HG02623 (cell line): ENCODE data around the gene CLDN15.

Experiments used
- ATAC-seq: cut with Tn5 transposase; IDR thresholded peaks from one replicate; pipeline ENCODE4 v1.9.1; 2021; ENCODE audit warnings: moderate library complexity; ENCODE audit not compliant: unreplicated experiment

Gene CLDN15

DNA sequence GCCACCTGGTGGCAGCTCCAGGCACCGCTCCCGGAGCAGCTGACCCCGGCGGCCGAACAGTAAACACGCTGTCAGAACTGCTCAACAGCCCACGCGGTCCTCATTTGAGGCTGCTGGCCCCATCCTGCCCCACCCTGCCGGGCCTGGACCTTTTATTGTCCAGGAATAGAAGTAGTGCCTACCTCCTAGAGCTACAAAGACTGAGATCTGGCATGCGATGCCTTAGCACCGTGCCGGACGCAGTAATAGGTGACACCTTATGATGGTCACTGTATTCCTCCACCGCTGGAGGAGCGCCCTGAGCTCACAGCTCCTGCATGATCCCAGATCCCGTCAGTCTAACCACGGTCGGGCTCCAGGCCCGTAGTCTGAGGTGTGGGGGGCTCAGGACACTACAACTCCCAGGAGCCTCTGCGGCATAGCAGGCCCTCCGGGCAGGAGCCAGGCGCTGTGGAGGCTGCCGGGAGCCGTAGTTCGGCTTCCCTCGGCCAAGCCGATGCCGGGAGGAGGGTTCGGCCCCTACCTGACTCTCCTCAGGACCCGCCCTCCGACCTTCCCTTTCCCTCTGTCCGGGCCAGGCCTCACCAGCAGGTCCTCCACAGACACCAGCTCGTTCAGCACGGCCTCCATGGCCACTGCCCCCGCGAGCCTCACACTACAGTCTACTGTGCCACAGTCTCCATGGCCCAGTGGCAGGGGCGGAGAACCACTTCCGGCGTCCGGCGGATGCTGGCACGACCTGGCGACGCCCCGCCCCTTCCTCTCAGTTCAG, 7.0 kb upstream of the CLDN15 start, which contains the start of gene FIS1:
Gene FIS1, minus strand, starts transcription at position 707 of the 772 bp plus-strand sequence. Its CDS starts 77 bp downstream, at position 630.
- peak; percentile 88 for ATAC-seq

DNA sequence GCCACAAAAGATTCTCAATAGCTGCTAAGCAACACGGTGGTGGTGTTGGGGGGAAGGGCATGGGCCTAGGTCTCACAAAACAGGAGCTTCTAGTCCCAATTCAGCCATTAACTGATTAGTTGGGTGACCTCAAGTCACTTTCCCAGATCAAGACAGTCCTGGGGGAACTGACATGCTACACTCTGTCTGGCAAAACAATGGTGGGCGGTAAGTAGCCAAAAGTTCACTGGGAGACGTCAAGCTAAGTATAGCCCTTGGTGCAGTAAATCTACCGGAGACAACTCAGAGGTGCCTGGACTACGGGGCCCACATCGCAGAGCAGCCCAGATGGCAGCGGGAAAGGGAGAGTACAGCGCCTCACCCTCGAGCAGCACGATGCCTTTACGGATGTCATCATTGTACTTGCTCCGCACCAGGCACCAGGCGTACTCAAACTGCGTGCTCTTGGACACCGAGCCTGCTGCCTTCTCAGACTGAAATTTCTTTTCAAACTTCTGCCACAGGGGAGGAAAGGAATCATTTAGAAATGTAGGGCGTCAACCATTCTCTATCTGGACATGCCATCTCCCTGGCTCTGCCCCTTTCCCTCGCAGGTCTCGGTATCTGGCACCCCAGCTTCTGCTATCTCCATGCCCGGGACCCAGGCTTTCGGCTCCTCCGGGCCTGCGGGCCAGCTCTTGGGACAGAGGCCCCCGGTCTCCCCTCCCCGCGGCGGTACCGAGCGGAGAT, 6.2 kb upstream of the CLDN15 start:
- no peak for ATAC-seq

DNA sequence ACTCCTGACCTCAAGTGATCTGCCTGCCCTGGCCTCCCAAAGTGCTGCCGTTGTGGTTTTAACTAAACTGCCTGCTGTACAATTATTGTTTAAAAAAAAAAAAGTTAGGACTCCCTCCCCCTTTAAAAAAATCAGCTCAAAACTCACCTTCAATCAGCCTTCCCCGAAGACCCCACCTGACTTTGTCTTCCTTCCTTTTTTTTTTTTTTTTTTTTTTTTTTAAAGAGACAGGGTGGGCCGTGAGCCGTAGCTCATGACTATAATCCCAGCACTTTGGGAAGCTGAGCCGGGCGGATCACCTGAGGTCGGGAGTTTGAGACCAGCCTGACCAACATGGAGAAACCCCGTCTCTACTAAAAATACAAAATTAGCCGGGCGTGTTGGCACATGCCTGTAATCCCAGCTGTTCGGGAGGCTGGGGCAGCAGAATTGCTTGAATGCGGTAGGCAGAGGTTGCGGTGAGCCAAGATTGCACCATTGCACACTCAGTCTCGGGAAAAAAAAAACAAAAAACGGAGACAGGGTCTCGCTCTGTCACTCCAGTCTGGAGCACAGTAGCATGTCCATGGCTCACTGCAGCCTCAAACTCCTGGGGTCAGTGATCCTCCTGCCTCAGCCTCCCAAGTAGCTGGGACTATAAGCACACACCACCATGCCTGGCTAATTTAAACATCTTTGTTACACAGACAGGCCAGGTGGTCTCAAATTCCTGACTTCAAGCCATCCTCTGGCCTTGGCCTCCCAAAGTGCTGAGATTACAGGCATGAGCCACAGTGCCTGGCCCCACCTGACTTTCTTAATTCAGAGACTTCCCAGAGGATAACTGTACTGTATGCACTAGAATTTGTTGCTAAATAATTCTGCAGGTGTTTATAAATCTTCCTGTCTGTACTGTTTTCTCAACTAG, 4.1 kb upstream of the CLDN15 start:
- no peak for ATAC-seq

DNA sequence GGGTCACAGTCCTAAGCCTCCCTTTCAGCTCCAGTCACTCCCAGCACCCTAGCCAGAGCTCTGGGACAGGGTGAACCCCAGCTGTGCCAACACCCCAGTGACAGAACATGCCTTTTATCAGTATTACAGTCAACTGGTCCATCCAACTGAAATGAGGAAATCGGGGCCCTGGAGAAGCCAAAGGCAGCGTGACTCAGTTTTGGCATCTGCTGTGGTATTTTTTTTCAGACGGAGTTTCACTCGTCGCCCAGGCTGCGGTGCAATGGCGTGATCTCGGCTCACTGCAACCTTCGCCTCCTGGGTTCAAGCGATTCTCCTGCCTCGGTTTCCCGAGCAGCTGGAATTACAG, 3.4 kb upstream of the CLDN15 start:
- no peak for ATAC-seq

DNA sequence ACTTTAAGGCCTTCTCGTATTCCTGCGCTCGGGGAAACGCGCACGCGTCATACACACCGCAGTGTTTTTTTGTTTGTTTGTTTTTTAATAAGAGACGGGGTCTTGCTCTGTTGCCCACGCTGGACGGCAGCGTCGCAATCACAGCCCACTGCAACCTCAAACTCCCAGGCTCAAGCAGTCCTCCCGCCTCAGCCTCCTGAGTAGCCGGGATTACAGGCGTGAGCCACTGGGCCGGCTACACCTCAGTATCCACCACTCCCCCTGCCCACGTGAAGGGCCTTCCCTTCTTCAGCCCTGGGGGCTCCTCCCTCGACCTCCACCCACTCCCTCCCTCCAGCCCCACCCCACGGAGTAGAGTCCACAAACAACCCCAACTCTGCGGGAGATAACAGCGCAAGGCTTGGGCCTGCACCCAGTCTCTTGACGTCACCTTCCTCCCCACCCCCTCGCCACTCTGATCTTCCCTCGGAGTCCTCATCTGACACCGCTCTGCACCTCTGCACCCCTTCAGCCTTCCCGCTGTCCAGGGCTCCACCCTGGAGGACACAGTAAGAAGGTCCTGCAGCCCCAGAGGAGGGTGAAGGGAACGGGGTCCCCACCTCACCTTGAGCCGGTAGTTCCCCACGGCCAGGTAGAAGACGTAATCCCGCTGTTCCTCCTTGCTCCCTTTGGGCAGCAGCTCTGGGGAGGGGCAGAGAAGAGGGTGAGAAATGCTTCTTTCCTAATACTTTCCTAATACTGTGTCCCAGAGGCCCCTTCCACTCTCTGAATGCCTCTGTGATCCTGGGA, 2.8 kb upstream of the CLDN15 start:
- ATAC-seq = no peak

DNA sequence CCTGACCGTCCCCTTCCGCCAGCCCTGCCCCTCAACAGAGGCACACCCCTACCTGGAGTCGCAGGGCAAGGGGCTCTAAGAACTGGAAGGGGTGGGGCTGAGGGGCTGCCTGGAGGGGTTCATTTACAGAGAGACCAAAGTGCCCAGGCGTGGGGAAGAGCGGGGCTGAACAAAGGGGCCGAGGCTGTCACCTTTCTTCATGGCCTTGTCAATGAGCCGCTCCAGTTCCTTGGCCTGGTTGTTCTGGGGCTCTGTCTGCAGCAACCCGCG, 2.3 kb upstream of the CLDN15 start:
- ATAC-seq = no peak

DNA sequence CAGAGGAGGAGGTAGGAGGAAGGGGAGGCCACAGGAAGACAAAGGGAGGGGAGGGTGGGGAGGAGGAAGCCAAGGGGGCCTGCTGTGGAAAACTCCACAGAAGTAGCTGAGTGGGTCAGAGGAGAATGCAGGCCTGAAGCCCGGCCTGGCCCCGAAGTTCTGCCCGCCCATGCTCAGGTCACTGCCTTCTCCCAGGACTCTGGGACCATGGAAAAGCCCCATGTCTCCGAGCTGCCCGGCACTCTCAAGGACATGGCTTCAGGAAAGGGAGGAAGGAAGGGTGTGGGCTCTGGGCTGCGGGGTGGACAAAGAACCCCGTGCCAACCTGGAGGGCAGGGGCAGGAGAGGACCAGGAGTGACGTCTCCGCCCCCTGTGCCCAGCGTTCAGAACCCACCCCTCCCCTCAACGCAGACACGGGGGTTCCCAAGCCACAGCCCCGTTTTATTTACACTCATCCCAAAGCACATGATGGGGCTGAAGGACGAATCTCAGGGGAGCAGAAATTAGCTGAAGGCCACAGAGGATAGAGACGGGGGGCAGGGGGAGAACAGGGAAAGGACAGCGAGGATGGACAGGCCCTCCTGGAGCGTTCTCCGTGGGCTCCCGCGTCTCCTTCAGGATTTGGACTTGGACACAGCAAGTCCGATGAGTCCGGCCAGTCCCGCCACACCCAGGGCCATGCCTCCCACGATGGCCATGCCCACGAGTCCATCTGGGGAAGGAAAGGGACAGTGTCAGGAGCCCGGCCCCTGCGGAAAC, 1.8 kb upstream of the CLDN15 start:
- no peak for ATAC-seq

DNA sequence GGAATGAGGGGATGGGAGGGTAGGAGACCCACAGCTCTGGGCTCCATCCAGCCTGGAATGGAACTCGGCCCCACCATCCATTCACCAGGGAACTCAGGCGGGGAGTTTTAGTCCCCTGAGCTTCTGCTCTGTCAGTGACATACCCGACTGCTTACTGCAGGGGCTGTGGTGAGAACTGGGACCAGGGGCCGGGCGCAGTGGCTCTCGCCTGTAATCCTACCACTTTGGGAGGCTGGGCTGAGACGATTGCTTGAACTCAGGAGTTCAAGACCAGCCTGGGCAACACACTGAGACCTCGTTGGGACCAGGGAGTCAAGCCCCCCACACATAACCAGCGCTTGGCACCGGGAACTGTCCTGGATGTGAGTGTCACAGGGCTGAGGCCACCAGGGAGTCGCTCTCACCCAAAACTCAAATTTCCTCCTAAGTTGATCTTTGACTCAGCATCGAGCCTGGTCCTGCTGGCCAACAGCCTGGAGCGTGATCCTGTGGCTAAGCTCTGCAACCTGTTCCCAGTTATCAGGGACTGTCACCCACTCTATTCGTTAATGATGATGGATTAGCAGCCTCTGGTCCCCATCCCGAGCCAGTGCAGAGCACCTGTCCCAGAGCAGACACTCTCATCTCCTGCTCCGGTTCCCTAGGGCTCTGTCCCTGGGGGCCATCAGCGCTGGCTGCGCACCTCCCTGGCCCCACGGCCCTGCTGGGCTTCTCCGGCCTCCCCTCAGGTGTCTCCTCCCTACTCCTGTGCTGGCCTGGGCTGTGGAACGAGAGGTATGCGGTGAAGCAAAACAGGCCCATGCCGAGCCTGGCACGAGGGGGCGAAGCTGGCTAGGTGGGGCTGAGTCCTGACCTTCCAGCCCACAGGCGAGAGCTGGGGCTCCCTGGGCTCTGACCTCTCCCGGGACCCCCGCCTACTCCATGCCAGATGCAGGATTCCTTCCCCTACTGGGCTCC, 902 bp upstream of the CLDN15 start:
- no peak for ATAC-seq

DNA sequence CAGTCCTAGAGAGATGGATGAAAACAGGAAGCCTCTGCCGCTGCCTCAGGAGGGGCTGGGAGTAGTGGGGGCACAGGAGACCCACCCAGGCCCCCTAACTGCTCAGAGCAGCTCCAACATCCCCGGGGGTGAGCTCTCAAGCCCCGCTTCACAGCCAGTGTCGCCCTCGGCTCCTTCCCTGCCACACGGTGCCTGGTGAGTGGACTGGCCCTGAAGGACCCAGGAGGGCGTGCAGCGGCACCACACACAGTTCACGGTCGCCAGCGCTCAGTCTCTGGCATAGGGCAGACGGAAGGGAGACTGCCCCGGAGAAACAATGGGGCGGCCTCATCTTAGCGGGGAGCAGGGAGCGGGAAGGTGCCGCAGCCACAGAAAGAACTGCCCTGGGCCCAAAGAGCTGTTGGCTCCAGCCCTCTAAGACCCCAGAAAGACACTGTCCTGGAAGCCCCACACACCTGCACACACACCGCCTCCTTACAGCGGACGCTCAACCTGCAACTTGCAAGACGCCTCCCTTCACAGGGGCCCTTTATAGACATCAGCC, 1.2 kb downstream of the CLDN15 start:
- no peak for ATAC-seq

DNA sequence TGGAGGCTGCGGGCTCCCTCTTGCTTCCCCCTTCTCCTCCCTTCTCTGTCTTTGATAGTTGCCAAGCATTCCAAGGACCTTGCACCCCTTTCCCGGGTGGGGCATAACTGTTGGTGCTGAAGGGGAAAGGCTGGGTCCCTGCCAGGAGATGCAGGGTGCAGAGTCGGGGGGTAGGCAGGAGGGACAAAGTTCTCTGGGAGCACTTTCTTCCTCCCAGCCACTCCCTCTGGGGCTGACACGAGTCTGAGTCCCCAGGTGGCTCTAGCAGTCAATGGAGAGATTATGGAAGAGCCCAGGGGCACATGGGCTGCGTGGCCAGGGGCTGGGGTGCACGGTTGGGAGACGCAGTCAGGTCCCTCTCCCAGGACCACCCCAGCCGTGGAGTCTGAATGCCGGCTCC, 2.1 kb downstream of the CLDN15 start:
- ATAC-seq = no peak

DNA sequence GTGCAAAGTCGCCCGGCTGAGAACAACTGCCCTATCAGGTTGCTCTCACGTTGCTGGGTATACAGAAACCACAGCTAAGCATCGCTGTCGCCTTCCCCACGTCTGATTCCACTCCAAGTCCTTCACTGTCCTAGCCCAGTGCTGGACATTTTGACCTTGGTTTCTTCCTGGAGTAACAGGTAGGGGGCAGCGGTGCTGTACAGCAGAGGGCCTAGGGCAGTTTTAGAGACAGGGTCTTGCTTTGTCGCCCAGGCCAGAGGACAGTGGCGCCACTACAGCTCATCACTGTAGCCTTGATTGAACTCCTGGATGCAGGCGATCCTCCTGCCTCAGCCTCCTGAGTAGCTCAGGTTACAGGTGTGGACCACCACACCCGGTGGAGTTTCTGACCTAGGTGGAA, 2.6 kb downstream of the CLDN15 start:
- ATAC-seq = no peak

DNA sequence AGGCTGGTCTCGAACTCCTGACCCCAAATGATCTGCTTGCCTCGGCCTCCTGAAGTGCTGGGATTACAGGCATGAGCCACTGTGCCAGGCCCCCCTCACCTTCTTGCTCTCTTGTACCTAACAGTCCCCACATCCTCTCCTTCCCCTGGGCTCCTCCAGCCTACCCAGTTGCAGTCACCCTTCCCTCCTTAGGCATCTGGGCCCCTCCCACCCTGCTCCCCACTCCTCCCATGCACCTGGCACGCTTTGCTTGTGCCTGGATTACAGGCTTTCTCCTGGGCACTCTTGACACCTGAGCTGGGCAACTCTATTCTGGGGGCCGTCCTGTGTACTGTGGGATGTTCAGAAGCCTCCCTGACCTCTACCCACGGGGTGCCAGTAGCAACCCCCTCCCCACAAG, 3.0 kb downstream of the CLDN15 start:
- ATAC-seq = no peak

DNA sequence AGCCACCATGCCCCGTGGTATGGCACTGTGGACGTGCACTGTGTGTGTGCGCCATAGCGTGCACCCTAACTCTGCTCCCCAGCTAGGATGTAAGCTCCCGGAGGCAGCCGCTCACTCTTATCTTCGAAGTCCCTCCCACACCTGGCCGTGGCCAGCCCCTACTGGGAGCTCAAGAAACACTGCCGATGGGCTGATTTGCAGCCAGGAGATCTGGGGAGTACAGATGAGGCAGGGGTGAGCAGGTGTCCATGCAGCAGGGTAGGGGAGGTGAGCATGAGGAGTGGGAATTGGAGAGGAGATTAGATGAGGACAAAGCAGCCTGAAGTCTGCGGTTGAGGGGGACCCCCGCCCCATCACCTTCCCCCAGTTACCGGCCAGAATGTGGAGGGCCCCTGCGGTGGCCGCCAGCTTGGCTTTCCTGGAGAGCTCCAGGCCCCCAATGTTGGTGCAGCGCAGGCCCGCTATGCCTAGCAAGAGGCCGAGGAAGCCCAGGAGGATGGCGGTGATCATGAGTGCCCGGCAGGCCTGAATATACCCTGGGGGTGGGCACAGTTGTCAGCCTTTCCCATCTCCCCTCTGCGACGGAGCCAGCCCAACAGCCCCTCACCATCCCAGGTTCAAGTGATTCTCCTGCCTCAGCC, 3.6 kb downstream of the CLDN15 start:
- ATAC-seq = no peak

DNA sequence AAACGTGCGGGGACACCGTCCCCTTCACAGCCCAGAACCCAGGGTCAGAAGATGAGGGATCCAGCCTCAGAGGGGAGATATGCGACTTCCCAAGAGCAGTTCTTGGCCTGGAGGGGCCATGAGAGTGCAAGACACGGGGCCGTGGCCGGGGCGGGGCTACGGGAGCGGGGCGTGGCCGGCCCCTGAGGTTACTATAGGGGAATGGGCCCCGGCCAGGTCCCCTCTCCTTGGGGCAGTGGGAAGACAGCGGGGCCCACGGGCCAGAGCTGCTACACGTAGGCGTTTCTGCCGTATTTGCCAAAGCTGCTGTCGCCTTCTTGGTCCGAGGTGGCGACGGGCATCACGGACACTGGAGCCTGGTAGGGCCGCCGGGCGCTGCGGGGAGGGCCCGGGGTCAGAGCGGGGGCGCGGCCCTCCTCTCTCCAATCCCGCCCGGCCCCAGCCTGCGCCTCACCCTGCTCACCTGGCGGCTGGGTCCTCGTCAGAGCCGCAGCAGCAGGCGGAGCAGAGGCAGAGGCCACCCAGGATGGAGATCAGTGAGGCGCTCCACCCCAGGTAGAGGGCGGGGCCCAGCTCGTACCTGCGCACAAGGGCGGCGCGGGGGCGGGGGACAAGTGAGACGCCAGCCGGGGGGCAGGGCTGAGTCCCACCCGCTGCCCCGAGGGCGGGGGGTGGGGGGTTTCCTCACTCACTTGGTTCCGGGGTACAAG, 5.3 kb downstream of the CLDN15 start:
- no peak for ATAC-seq

DNA sequence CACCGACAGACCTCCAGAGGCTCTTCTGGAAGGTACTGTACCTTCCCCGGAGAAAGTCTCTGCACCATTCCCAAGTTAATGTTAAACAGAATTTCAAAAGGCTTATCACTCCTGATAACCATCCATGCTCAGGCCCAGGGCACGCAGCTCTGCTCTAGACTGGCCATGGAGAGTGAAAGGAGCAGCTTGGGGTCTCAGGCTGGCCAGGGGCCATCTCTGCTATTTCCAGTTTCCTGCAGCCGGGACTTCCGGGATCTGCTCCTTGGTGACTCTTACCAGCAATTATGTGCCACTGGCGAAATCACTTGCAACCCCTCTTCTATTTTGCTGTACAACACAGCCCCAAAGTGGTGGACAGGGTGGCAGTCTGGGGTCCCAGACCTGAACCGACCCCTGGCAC, 6.0 kb downstream of the CLDN15 start:
- no peak for ATAC-seq

DNA sequence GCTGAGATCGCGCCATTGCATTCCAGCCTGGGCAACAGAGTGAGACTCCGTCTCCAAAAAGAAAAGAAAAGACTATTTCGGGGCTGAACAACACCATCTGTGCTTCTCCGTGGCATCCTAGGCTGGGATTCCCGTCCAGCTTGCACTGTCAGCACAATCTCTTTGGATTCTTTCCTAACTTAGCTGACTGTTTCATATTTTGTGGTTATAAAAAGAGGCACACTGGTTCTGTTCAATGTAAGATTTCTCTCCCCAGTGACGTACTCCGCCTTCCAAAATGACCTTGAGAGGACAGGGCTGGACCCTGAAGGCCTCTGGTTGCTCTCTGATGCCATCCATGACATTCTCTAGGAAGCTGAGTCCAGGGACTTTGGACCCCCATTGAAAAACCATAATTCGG, 10.9 kb downstream of the CLDN15 start:
- ATAC-seq = no peak

DNA sequence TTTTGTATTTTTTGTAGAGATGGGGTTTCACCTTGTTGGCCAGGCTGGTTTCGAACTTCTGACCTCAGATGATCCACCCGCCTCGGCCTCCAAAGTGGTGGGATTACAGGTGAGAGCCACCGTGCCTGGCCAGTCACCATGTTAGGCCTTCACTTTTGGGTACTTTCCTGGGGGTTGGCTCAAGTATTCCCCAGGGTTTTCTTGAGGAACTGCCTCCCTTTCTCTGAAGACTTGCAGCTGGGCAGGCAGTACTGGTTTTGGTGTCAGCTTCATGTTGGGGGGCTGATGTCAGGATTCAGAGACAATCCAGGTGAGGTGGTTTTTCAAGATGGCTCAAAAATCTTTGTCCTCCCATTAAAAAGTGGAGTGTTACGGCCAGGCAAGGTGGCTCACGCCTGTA, 12.0 kb downstream of the CLDN15 start:
- no peak for ATAC-seq

DNA sequence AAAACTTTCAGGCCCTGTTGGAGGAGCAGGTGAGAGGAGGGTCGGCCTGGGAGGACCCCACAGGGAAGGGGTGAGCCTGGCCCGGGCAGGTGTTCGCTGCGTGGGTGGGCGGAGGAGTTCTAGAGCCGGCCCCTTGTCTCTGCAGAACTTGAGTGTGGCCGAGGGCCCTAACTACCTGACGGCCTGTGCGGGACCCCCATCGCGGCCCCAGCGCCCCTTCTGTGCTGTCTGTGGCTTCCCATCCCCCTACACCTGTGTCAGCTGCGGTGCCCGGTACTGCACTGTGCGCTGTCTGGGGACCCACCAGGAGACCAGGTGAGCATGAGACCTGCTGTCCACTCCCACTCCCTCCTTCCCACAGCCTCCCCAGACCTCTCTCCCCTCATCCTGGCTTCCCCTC, 14.1 kb downstream of the CLDN15 start:
- no peak for ATAC-seq
